Ishikawa (cell line): ENCODE measurements around the gene OR6X1.

Experiments
- CEBPB ChIP-seq: IDR thresholded peaks from 2 replicates; pipeline ENCODE4 v1.6.1; 2012
- CREB1 ChIP-seq: IDR thresholded peaks from 2 replicates; pipeline ENCODE4 v1.6.1; 2012; ENCODE audit warnings: low read depth
- EGR1 ChIP-seq: IDR thresholded peaks from 2 replicates; pipeline ENCODE4 v1.6.1; 2012
- EP300 ChIP-seq: IDR thresholded peaks from 2 replicates; pipeline ENCODE4 v1.6.1; 2012; ENCODE audit warnings: borderline replicate concordance
- FOXM1 ChIP-seq: IDR thresholded peaks from 2 replicates; pipeline ENCODE4 v1.6.1; 2012; ENCODE audit warnings: low read depth, borderline replicate concordance
- MAX ChIP-seq: IDR thresholded peaks from 2 replicates; pipeline ENCODE4 v1.6.1; 2012
- NFIC ChIP-seq: IDR thresholded peaks from 2 replicates; pipeline ENCODE4 v1.6.1; 2012
- RAD21 ChIP-seq: IDR thresholded peaks from 2 replicates; pipeline ENCODE4 v1.6.1; 2012; ENCODE audit warnings: low read depth
- REST ChIP-seq: IDR thresholded peaks from 2 replicates; pipeline ENCODE4 v1.6.1; 2012; ENCODE audit warnings: low read depth, mild to moderate bottlenecking
- TAF1 ChIP-seq: IDR thresholded peaks from 2 replicates; pipeline ENCODE4 v1.6.1; 2012; ENCODE audit warnings: low read depth, mild to moderate bottlenecking
- TCF12 ChIP-seq: IDR thresholded peaks from 2 replicates; pipeline ENCODE4 v1.6.1; 2012; ENCODE audit warnings: low read depth
- TEAD4 ChIP-seq: IDR thresholded peaks from 2 replicates; pipeline ENCODE4 v1.6.1; 2012
- USF1 ChIP-seq: IDR thresholded peaks from 2 replicates; pipeline ENCODE4 v1.6.1; 2012
- YY1 ChIP-seq: IDR thresholded peaks from 2 replicates; pipeline ENCODE4 v1.6.1; 2012; ENCODE audit warnings: low read depth
- ZBTB7A ChIP-seq: IDR thresholded peaks from 2 replicates; pipeline ENCODE4 v1.6.1; 2012; ENCODE audit warnings: low read depth

The OR6X1 gene

GRCh38 chr11:123755813-123756212 is 1.5 kb upstream of the OR6X1 start:
- TF ChIP-seq EGR1 (no peak), YY1 (no peak), MAX (no peak), TAF1 (no peak), RAD21 (no peak), CREB1 (no peak), ZBTB7A (no peak), NFIC (no peak), REST (no peak), USF1 (no peak), EP300 (no peak), TCF12 (no peak), TEAD4 (no peak), FOXM1 (no peak), CEBPB (no peak)

- TF ChIP-seq YY1, result no peak
- no peak for TF ChIP-seq TCF12
- no peak for TF ChIP-seq CREB1
- no peak for TF ChIP-seq TEAD4
- no peak for TF ChIP-seq NFIC
- TF ChIP-seq USF1, result no peak
- TF ChIP-seq EP300, result no peak
- no peak for TF ChIP-seq CEBPB
- no peak for TF ChIP-seq REST
- TF ChIP-seq FOXM1, result no peak
- TF ChIP-seq MAX, result no peak
- TF ChIP-seq EGR1, result no peak
- no peak for TF ChIP-seq TAF1
- no peak for TF ChIP-seq ZBTB7A
- no peak for TF ChIP-seq RAD21
These were observed 1.0 kb upstream of the OR6X1 start for GRCh38 chr11:123755344-123755743.

GRCh38 chr11:123753110-123753509 is 1.2 kb downstream of the OR6X1 start:
- TF ChIP-seq FOXM1 (no peak), CREB1 (no peak), NFIC (no peak), YY1 (no peak)

- TF ChIP-seq USF1 (no peak), ZBTB7A (no peak), RAD21 (no peak), YY1 (no peak)
These were observed 2.5 kb downstream of the OR6X1 start for GRCh38 chr11:123751781-123752180.

GRCh38 chr11:123745764-123746451 is 8.4 kb downstream of the OR6X1 start:
- no peak for TF ChIP-seq RAD21
- no peak for TF ChIP-seq CREB1
- no peak for TF ChIP-seq TEAD4
- TF ChIP-seq EP300, result no peak
- no peak for TF ChIP-seq CEBPB

- TF ChIP-seq ZBTB7A (no peak), TEAD4 (no peak), RAD21 (no peak), USF1 (no peak), TAF1 (no peak), TCF12 (no peak), NFIC (no peak), REST (no peak)
These were observed 11.6 kb downstream of the OR6X1 start for GRCh38 chr11:123742724-123743120.
